Activated T-helper 9 cell treated with anti-CD3 and anti-CD28 coated beads, Interleukin-2, amount 50 U/mL, for 16 hours (primary cell): ENCODE measurements around the gene BMP6.

ENCODE experiments used
- DNase-seq: peaks from one replicate; pipeline ENCODE4 v3.0.0-alpha.2; 2020; ENCODE audit warnings: low read depth

The BMP6 gene

DNA sequence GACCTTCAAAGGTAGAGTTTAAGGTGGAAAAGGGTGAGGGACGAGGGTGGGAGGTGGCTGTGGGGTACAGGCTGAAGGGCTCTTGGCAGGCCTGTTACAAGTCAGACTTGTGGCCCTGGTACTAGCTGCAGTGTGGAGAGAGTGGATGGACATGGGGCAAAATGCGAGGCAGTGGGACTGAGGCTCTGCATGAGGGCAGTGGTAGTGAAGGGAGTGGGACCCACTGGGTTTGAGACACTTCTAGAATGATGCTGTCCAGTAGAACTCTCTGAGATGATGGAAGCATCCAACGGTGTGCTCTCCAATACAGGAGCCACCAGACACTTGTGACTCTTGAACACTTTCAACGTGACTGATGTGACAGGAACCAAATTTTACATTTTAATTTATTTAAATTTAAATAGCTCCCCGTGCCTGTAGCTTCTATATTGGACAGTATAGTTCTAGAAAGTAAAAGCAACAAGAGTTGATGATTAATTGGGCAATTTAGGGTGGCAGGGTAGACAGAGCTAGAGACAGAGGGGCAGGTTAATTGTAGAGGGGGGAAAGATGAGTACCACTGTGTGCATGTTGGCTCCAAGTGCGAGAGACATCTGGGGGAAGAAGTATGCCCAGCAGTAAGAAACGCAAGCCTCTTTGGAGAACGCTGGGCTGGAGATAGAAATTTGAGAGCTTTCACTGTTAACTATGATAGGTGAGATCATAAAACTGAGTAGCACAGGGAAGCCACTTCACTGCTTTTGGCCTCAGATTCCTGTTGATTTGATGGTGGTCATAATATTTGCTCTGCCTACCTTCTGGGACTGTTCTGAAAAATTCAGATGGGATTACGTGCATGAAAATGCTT lies 107.2 kb downstream of the BMP6 start:
- DNase-seq = no peak

- DNase-seq = no peak
Observed at GRCh38 chr6:7833751-7834070, 107.8 kb downstream of the BMP6 start.

DNA sequence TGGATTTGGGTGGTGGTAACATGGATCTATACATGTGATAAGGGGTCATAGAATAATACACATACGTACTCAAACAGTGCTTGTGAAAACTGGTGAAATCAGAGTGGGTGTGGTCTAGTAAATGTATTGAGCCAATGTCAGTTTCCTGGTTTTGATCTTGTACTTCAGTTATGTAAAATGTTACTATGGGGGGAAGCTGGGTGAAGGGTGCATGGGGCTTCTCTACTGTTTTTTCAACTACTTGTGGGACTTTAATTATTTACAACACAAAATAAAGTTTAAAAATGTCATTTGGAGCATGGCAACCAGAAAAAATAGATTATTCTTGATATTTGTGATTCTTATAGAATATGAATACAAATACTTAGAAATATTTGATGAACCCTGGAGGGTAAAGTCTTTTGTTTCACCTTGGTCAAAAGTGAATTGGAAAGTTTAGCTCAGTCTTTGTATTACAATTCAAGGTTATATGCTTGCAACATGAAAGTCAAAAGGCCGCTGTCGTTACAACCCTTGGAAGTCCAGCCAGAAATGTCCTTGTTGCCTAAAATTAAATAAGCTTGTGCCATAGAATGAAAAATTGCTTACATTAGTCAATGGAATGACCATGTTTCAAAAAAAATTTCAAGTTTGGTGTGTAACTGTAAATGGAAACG lies 110.6 kb downstream of the BMP6 start:
- DNase-seq = no peak

DNA sequence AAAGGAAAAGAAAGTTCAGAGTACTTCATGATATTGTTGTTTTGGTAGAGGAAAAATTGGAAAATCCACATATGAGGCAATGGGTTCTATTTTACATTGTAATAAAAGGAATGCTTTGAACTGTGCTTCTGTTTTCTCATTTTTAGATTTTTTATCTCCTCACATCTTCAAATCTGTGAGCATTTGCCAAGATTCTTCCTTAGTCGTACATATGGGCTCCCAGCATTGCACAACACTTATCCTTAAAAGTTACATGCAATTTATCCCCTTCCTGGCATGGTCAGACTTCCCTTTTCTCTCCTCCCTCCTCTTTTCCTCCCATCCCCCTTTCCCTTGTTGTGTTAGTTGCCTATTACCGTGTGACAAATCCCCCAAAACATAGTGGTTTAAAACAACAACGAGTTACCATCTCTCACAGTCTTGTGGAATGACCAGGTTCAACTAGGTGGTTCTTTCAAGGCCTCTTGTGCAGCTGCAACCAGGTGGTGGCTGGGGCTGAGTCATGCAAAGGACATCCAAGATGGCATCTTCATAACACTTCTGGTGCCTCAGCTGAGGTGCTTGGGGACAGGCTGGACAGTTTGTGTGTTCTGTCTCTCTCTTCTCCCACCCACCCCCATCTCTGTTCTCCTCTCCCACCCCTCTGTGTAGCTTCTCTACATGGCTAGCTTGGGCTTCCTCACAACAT lies 116.0 kb downstream of the BMP6 start:
- no peak for DNase-seq

DNA sequence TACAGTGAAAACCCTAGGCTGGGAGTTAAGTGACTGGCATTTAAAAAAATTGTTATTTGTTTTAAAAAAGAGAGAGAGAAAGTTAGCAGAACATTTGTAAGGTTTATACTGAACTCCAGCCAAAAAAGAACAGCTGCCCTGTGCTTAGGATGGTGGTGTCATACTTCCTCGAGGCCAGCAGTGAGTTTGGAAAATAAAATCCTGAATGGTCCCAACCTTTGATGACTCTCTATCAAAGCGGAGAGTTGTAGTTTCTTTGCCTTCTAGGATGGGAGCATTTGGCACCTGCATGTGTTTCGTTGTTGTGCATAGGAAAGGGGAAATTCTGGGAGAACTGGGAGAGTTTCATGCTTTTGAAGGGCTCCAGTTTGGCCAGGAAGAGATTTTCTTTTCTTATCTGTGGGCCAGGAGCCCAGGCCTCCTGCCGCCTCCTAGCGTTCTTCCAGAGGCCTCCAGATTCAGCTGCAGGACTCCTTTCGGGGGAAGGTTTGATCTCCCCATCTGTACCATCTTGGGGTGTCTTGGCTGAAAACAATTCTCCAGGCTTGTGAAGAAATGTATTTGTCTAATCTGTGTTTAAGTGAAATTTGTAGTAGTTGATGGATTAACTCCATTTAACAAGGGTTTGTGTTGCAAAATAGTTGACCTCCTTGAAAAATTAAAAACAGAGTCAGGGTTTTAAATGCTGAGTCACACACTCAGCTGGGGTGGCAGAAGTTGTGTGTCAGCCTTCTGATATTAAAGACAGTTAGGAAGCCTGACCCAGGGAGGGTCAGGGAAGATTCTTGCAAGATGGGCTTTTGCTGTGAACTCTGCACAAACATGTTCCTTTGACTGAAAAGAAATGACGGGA lies 121.3 kb downstream of the BMP6 start:
- DNase-seq = no peak

DNA sequence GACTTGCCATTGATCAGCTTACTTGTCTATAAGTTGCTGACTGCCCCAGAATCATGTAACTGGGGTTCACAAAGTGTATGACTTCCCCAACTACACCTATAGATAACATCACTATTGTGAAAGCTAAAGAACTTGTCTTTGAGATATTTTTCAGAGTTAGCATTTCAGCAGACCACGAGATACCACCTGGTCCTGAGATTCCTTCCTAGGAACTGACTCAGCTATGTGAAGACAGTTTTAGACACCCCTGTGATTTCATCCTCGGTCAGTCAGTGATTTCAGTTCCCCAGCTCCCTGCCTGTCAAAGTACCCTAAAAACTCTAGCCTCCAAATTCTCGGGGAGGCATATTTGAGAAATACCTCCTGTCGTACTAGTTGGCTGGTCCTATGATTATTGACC lies 122.3 kb downstream of the BMP6 start:
- no peak for DNase-seq

DNA sequence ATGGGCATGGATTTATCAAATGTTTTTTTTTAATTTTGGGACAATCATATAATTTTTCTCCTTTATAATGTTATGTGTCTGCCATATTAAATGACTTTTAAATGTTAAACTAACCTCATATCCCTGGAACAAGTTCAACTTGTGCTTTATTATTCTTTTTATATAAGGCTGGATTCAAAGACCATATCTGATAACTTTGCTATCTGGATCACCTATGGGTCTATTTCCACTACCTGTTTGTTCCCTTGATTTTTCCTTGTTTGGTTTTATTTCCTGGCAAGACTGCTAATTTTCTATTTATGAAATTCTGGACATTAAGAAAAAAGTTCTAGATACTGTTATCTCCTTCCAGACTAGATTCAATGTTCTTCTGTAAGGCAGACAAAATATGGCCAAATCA lies 125.9 kb downstream of the BMP6 start:
- DNase-seq = no peak

- no peak for DNase-seq
Observed at GRCh38 chr6:7859591-7859990, 133.7 kb downstream of the BMP6 start.

- no peak for DNase-seq
Observed at GRCh38 chr6:7865781-7866180, 139.9 kb downstream of the BMP6 start.

DNA sequence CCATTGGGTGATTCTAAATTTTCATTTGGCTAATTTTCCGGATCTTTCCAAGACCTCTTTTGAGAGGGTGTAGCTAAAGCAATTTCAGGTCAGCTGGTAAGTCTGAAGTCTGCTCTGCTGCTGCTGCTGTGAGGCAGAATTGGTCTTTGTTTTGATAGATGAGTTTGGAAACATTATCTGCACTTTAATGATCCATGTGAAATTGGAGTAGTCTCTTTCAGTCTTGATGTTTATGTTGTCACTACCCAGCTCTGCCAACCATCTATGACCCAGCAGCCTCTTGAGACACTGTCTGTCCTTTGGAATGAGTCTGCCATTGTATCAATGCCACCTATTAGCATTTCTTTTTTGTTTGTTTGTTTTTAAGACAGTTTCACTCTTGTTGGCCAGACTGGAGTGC lies 140.6 kb downstream of the BMP6 start:
- DNase-seq = no peak

DNA sequence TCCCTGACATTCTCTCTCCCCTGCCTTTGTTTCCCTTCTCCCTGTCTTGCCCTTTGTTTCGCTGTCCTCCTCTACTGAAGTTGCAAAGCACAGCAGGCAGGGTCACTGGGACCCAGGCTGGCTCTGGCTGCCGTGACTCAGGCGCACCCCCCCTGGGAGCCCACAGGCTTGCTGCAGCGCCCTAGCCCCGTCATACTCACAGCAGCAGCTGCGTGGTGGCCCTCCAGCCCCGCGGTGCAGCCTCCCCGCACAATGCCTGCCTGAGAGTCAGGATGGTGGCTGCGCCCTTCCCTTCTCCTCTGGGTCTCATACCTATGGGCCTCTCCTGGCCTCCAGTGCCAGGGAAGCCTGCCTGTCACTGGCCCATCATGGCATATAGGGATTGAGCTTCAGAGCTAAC lies 143.0 kb downstream of the BMP6 start:
- DNase-seq = no peak

GRCh38 chr6:7878401-7878964 lies 152.6 kb downstream of the BMP6 start:
- DNase-seq = no peak

DNA sequence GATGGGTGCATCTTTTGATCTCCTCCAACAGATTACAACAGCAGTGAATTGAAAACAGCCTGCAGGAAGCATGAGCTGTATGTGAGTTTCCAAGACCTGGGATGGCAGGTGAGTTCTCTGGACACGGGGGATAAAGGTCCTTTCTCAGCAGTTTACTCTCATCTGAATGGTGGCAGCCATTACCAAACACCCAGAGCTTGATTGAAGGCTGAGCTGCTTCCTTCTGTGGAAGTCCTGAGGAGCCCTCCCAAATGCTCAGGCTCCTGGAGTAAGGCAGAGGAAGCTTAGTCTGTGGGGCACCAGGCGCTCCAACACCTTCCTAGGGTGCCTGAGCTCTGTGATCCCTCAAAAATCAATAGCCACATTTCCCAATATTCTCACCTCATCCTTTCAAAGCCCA lies 153.1 kb downstream of the BMP6 start:
- DNase-seq = no peak

DNA sequence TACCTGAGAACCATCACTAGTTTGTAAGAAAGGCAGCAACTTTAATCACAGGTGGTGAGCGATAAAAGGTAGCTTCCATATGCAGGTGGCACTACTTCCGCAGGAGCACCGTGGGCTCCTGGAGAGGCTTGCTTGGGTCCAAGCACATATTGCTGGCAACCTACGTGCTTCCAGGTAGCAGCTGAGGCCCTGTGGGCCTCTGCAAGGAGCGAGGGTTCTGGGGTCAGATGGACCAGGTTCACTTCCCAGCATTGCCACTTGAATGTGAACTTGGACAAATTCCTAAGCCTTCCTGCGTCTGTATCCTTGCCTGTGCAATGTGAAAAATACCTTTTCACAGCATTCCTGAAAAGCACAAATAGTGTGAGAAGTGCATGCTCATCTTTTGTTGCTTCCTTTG lies 153.7 kb downstream of the BMP6 start:
- no peak for DNase-seq

GRCh38 chr6:7879980-7880717 lies 154.2 kb downstream of the BMP6 start:
- no peak for DNase-seq

- no peak for DNase-seq
Observed at GRCh38 chr6:7880718-7881107, 154.8 kb downstream of the BMP6 start.

- DNase-seq = no peak
Observed at GRCh38 chr6:7881765-7882500, 156.0 kb downstream of the BMP6 start.

DNA sequence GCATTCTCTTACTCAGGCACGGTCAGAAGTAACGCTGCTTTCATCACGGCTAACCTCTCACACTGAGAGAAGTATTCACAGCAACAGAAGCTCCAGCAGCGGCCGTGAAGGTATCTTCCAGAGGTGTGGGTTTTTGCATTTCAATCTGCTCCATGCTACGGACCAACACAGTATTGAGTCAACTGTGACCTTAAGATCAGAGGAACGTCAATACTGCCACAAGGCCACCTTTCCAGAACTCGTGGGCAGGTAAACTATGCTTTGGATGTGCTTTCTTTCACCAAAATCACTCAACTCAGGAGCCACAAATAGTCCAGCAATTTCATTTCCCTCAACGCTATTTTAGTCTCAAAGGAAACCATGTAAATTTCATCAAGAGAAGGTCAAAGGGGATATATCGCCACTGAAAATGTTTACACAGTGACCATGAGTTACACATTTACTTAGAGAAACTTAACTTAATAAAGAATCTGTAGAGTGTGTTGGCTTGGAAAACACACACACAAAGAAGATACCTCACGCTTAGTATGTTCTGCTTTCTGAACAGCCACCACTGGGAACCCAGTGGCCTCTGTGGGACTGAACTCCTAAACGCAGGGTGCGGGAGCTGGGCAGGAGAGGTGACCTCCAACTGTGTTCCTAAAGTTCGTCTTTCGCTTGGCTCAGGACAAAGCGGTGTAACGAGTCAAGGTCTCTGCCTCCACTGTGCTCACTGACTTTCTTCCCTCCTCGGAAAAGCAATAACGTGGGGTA lies 156.8 kb downstream of the BMP6 start:
- no peak for DNase-seq

- no peak for DNase-seq
Observed at GRCh38 chr6:7883381-7883780, 157.5 kb downstream of the BMP6 start.

DNA sequence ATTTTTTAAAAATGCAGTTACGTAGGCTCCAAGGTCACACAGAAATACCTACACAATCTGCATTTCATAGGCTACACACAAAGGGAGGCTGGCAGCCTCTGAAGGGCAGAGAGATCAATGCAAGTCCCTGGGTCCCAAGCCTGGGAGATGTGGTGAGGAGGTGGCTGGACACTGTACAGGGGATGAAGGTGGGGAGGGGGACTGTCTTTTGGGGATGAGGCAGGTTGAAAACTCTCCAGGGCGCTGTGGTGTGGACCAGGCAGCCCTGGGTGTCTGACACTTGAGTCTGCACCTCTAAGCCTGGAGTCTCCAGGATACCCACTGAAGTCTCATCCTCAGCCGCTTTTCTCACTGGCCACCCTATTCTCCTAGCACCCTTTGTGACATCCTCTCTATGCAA lies 160.2 kb downstream of the BMP6 start:
- DNase-seq = no peak
